ENCODE measurements around the gene GULP1.
"Not testable (repeated sequence)": the region's sequence is repeated elsewhere in the genome, so short reads cannot be mapped to it uniquely, and the experiment has no call there.

GULP1 gene

DNA sequence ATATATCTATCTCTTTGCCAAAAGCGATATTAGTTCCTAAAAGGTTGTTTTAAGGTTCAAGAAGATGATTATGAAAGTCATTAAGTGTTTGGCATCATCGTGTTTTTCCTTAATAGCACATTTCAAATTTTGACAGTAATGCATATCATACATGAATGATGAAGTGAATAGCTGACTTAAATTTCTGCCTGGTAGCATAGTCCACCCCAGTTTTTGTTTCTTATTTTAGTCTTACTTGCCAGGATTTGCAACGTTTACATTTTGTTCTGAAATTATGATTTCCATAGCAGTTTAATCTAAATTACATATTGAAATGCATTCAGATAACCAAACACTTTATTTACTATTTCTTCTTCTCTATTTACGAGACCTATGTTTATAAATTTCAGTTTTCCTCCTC lies 201.1 kb downstream of the GULP1 start:
- DNase-seq, result no peak

- DNase-seq, result no peak
Measured at GRCh38 chr2:188494906-188495305, 203.2 kb downstream of the GULP1 start.

- DNase-seq, result no peak
Measured at GRCh38 chr2:188495969-188496431, 204.3 kb downstream of the GULP1 start.

GRCh38 chr2:188497726-188498125 lies 206.1 kb downstream of the GULP1 start:
- DNase-seq, result no peak

- DNase-seq, result no peak
Measured at GRCh38 chr2:188503975-188504374, 212.3 kb downstream of the GULP1 start.

DNA sequence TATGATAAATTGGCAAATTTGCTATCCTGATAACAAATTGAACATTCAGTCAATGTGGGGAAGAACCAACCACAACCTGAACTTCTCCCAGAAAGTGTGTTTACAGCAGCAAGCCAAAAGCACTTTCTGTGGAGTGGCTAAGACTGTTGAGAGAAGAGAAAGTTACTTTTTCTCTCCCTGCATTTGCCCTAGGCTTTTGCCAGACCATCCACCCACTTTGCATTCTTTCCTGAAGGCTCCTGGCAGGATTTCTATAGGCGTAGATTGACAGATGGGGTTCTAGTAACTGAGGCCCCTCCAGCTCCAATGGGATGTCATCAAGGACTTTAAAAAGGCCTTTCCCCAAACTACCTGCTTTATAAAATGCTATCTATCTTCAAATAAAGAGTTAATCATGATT lies 215.2 kb downstream of the GULP1 start:
- DNase-seq, result no peak

DNA sequence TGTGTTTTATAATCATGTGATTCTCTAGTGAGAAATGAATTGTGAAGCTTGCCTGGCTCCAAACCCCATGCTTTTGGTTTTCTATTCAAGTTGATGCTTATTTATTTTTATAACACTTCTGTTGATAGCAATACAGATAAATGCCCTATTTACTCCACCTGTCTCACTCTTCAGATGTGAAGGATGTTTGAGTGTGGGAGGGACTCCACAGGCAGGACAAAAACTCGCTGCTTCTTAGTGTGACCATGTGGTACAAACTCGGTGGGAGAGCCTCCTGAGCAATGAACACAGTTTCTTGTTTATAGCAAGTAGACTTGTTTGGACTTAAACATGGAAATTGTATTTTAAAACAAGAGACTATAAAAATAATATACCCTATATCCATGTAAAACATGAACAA lies 219.7 kb downstream of the GULP1 start:
- no peak for DNase-seq

GRCh38 chr2:188512456-188512855 lies 220.8 kb downstream of the GULP1 start:
- DNase-seq, result peak; percentile 52

GRCh38 chr2:188515918-188516317 lies 224.2 kb downstream of the GULP1 start:
- DNase-seq, result no peak

GRCh38 chr2:188517549-188518215 lies 226.0 kb downstream of the GULP1 start:
- no peak for DNase-seq

DNA sequence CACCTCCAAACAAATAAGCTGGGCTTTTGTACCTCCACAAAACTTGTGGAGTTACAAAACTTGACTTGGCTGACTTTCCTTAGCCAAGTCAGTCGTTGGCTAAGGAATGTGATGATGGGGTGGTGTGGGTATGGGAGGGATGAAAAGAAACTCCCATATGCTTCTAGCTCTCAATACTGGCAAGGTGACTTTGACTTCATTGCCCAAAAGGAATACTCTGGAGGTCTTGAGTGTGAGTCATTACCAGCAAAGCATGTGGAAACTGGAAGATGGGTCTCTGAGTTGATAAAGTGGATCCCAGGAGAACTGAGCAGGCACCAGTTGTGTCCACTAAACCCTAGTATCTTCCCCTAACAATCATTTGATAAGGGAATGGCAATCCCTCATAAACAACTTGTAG lies 226.7 kb downstream of the GULP1 start:
- no peak for DNase-seq

DNA sequence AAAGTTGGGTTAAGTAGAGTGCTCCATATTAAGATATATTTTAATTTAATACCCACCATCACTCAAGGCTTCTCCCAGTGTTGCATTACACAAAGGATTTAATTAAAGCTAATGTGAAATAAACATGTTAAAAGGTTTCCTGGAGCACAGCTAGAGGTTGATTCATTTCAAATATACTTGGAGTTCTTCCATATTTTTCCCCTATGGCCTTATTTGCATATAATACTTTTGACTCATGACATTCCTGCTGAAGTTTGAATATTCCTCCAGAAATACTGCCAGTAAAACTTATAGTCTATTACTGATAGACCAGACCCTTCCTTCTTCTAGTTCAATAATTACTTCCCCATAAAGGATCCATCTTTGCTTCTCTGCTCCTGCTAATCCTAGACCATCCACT lies 227.5 kb downstream of the GULP1 start:
- no peak for DNase-seq

- DNase-seq, result no peak
Measured at GRCh38 chr2:188522517-188522916, 230.8 kb downstream of the GULP1 start.

GRCh38 chr2:188523919-188524318 lies 232.2 kb downstream of the GULP1 start:
- DNase-seq, result no peak

DNA sequence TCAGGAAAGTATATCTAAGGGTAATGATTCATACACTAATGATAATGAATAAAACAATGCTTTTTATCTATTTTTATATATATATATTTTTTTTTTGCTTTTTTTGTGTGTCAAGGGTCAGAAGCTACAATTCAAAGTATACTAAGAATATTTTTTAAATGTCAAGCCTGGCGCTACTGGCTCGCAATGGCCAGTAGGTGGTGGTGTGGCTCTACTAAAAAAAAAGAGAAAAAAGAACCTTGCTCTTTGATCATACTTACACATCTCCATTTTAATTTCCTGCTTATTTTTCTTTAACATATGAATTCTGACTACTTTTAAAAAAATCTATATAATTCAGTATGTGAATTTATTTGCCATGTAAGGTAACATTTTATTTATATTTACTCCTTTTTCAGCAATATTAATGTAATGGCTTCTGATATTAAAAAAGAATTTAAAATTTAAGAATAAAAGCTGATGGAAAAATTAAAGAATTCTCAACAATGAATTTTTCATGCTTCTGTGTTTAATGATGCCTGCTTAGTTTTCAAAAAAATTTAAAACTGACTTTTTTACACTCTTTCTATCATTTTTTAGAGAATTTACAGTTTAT lies 232.9 kb downstream of the GULP1 start:
- DNase-seq, result no peak

DNA sequence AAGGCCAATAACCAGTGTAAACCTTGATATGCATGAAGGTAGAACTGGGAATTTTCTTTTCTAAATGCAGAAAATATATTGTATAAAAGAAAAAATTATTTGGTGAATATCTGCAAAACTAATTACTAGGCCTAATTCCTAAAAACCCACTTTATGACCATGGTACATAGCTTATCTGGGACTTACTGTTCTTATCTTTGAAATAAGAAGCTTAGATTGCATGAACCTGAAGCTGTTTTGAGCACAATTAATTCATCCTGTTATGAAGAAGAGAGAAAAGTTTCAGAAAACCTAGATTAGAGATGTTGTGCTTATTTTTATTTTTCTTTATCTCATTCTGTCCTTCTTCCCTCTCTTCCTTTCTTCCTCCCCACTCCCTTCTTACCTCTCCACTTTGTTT lies 235.0 kb downstream of the GULP1 start:
- DNase-seq, result no peak

DNA sequence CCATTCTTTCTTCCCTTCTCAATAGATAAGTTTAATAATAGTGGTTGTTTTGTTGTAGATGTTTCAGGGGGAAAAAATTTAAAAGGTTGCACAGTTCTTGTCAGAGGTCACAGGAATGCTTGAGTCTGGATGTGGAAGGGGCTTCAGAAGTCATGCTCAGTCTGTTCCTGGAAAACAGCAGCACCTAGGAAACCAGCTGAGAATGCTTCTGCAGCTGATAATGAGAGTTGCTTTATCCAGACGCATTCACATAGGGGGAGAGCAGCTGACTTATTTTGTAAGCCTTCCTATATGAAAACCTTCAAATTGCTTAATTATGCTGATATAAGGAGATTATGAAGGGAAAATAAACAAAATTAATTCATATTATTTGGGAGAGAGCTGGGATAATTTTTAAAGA lies 235.5 kb downstream of the GULP1 start:
- no peak for DNase-seq

DNA sequence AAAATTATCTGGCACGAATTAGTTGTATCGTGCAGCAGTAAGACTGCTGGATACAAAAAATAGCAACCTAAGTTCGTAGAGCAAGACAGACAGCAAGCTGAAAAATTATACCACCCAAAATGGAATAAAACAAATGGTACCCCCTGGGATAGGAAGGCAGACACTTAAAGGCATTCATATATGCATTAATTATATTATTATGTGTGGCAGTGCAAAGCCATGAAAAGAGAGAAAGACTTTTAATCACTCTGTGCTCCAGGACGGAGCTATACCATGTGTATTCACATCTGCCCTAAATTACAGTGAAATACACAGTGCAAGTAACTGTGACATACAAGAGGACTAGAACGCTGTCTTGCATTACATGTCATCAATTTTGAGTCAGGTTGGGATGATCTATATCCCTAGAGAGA lies 235.9 kb downstream of the GULP1 start:
- no peak for DNase-seq

DNA sequence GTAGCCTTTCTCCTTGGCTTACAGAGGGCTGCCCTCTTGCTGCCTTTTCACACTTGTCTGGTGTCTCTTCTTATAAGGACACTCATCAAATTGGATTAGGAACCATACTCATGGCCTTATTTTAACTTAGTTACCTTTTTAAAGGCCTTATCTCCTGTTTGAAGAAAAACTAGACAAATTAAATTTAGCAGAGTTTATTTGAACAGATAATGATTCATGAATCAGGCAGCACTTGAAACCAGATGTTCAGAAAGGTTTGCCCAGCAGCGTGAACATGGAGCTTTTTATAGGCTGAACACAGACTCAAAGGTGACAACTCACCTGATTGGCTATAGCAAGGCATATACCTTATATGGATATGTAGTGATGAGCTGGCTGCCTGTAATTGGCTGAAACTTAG lies 238.0 kb downstream of the GULP1 start:
- no peak for DNase-seq

DNA sequence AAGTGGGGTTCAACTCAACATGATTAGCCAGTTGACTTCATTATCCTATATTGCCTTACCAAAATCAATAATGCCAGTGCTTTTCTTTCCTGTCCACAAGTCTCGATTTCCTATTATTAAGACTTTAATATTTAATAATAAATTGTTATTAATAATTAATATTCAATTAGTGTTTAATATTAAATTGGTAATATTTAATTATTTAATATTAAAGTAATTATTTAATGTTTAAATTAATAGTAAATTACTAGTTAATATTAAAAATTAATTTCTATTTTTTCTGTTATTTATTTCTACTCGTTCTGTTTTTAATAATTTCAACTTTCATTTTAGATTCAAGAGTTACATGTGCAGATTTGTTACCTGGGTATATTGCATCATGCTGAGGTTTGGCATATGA lies 243.2 kb downstream of the GULP1 start:
- DNase-seq, result no peak

- DNase-seq, result no peak
Measured at GRCh38 chr2:188551671-188552070, 260.0 kb downstream of the GULP1 start.

DNA sequence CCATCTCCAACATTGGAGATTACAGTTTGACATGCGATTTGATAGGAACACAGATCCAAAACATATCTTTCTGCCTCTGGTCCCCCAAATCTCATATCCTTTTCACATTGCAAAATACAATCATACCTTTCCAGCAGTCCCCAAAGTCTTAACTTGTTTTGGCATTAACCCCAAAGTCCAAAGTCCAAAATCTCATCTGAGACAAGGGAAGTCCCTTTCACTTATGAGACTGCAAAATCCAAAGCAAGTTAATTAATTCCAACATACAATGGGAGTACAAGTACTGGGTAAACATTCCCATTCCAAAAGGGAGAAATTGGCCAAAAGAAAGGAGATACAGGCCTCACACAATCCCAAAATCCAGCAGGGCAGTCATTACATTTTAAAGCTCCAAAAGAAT lies 265.4 kb downstream of the GULP1 start:
- no peak for DNase-seq

GRCh38 chr2:188559455-188559854 lies 267.8 kb downstream of the GULP1 start:
- not testable (repeated sequence) for DNase-seq

GRCh38 chr2:188561473-188561979 lies 269.9 kb downstream of the GULP1 start:
- no peak for DNase-seq
